Stimulated activated CD8-positive, alpha-beta memory T cell treated with anti-CD3 and anti-CD28 coated beads, Interleukin-15, amount 100 ng/mL, for 24 hours (primary cell): ENCODE results near the gene SERBP1.

ENCODE experiments used
- DNase-seq: peaks from one replicate; pipeline ENCODE4 v3.0.0-alpha.2; 2020; ENCODE audit warnings: low read depth

SERBP1 gene

DNA sequence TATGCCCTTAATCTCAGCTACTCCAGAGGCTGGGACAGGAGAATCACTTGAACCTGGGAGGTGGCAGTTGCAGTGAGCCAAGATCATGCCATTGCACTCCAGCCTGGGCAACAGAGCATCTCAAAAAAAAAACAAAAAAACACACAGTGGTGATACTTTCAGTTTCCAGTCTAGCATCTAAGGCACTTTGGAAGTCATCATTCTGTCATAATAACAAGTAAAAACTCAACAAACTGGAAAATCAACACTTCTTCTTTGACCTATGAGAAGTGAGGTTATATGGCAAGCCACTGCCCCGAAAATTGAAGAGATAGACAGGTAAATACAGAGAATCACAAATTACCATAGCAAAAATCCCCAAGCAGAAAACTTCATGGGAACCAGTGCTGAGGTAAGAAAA lies 70.6 kb downstream of the SERBP1 start:
- no peak for DNase-seq
